HG03135 (cell line): Measurements from ENCODE around the gene ASB18.

Experiments
- ATAC-seq: cut with Tn5 transposase; IDR thresholded peaks from one replicate; pipeline ENCODE4 v1.9.1; 2021; ENCODE audit warnings: mild to moderate bottlenecking, moderate library complexity; ENCODE audit not compliant: unreplicated experiment

Gene ASB18

GRCh38 chr2:236164925-236165841, 99.0 kb downstream of the ASB18 start:
- ATAC-seq: no peak

- no peak for ATAC-seq
These were observed 99.8 kb downstream of the ASB18 start for GRCh38 chr2:236164201-236164924.

GRCh38 chr2:236163471-236164200, 100.6 kb downstream of the ASB18 start:
- ATAC-seq: no peak

GRCh38 chr2:236162882-236163470, 101.2 kb downstream of the ASB18 start:
- no peak for ATAC-seq

- no peak for ATAC-seq
These were observed 102.0 kb downstream of the ASB18 start for GRCh38 chr2:236162031-236162845.

GRCh38 chr2:236161531-236161930, 102.7 kb downstream of the ASB18 start:
- ATAC-seq: no peak

- ATAC-seq: no peak
These were observed 103.1 kb downstream of the ASB18 start for GRCh38 chr2:236161082-236161462.

GRCh38 chr2:236160366-236161081, 103.7 kb downstream of the ASB18 start:
- ATAC-seq: no peak

GRCh38 chr2:236159778-236160170, 104.4 kb downstream of the ASB18 start:
- ATAC-seq: no peak

- ATAC-seq: no peak
These were observed 105.0 kb downstream of the ASB18 start for GRCh38 chr2:236158969-236159777.

- ATAC-seq: no peak
These were observed 106.2 kb downstream of the ASB18 start for GRCh38 chr2:236157815-236158498.

GRCh38 chr2:236157366-236157765, 106.8 kb downstream of the ASB18 start:
- ATAC-seq: no peak

GRCh38 chr2:236156860-236157194, 107.4 kb downstream of the ASB18 start:
- ATAC-seq: no peak

GRCh38 chr2:236156095-236156859, 107.9 kb downstream of the ASB18 start:
- no peak for ATAC-seq

GRCh38 chr2:236155406-236155805, 108.8 kb downstream of the ASB18 start:
- ATAC-seq: no peak

GRCh38 chr2:236146436-236146835, 117.8 kb downstream of the ASB18 start:
- ATAC-seq: no peak

- no peak for ATAC-seq
These were observed 120.4 kb downstream of the ASB18 start for GRCh38 chr2:236143811-236144210.
